HG03025 (cell line): ENCODE data around the gene RIMBP2.

Source experiments
- ATAC-seq: cut with Tn5 transposase; IDR thresholded peaks from one replicate; pipeline ENCODE4 v1.9.1; 2021; ENCODE audit warnings: mild to moderate bottlenecking, moderate library complexity; ENCODE audit not compliant: unreplicated experiment, low FRiP score

Gene RIMBP2

GRCh38 chr12:130522244-130522834 lies 193.8 kb downstream of the RIMBP2 start:
- ATAC-seq = no peak

- ATAC-seq = no peak
Measured at GRCh38 chr12:130521375-130522124, 194.5 kb downstream of the RIMBP2 start.

- no peak for ATAC-seq
Measured at GRCh38 chr12:130520784-130521183, 195.3 kb downstream of the RIMBP2 start.

- ATAC-seq = no peak
Measured at GRCh38 chr12:130517588-130517987, 198.5 kb downstream of the RIMBP2 start.

- ATAC-seq = no peak
Measured at GRCh38 chr12:130514149-130514551, 201.9 kb downstream of the RIMBP2 start.

- no peak for ATAC-seq
Measured at GRCh38 chr12:130513556-130513955, 202.5 kb downstream of the RIMBP2 start.

GRCh38 chr12:130511285-130511684 lies 204.8 kb downstream of the RIMBP2 start:
- no peak for ATAC-seq

- no peak for ATAC-seq
Measured at GRCh38 chr12:130509454-130509853, 206.6 kb downstream of the RIMBP2 start.

GRCh38 chr12:130508847-130509246 lies 207.3 kb downstream of the RIMBP2 start:
- ATAC-seq = no peak

GRCh38 chr12:130508318-130508717 lies 207.8 kb downstream of the RIMBP2 start:
- no peak for ATAC-seq

GRCh38 chr12:130506844-130507243 lies 209.3 kb downstream of the RIMBP2 start:
- no peak for ATAC-seq

- no peak for ATAC-seq
Measured at GRCh38 chr12:130504840-130505175, 211.3 kb downstream of the RIMBP2 start.

- no peak for ATAC-seq
Measured at GRCh38 chr12:130504110-130504839, 211.8 kb downstream of the RIMBP2 start.

- no peak for ATAC-seq
Measured at GRCh38 chr12:130501821-130502220, 214.3 kb downstream of the RIMBP2 start.

GRCh38 chr12:130500835-130501330 lies 215.2 kb downstream of the RIMBP2 start:
- ATAC-seq = no peak

- no peak for ATAC-seq
Measured at GRCh38 chr12:130499474-130499873, 216.6 kb downstream of the RIMBP2 start.

GRCh38 chr12:130498589-130499385 lies 217.3 kb downstream of the RIMBP2 start:
- ATAC-seq = no peak

GRCh38 chr12:130497991-130498390 lies 218.1 kb downstream of the RIMBP2 start:
- ATAC-seq = no peak

GRCh38 chr12:130497321-130497720 lies 218.8 kb downstream of the RIMBP2 start:
- ATAC-seq = no peak

GRCh38 chr12:130496516-130497120 lies 219.5 kb downstream of the RIMBP2 start:
- ATAC-seq = no peak
